Eye (tissue), 1 donor: Measurements from ENCODE around the gene FOXI3.

ENCODE experiments used
- DNase-seq: peaks from one replicate; pipeline ENCODE4 v3.0.0-alpha.2; 2015

Gene FOXI3

DNA sequence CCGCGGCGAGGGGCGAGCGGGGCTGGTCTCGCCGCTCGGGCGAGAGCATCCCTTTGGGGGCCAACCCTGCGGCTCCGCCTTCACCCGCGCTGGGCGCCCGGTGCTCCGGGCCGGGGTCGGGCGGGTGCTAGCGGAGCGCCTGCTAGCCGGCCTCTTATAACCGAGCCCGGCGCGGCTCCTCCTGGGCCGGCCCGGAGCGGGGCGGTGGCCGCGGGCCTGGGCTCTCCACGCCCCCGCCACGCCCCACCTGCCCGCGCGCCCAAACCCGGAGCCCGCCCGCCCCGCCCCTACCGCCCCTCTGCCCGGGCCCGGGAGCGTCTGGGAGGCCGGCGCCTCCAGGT lies at the start of gene FOXI3:
Gene FOXI3, minus strand, starts transcription at position 129 of the 341 bp plus-strand sequence. CDS start 158 bp downstream, outside the sequence.
- DNase-seq, result no peak

DNA sequence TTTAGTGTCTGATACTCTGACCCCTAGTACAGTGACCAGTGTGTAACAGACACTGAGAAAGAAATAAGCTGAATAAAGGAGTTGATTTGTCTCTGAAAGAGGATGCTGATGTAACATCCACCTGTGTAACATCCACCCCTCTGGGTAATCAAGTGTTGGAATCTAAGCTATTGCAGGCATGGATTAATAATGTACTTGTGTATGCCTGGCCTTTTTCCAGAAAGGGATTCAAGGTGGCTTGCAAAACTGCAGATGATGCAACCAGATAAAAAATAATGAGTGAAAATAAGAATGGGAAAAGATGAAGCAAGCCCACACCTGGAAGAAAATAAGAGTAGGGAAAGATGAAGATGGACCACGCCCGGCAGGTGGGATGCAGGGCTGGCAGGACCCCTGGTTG lies 48.2 kb upstream of the FOXI3 start:
- DNase-seq, result no peak

DNA sequence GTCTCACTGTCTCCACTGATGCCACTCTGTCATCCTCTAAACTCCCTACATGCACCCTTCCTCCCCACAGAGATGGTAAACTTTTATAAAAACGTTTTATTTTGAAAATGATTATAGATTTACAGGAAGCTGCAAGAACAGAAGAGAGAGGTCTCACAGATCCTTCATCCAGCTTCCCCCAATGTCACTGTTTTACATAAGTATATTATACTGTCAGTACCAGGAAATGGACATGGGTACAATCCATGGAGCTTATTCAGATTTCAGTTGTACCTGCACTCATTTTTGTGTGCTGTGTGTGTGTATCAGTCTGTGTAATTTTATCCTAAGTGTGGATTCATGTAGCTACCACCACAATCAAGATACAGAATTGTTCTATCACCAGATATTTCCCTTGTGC lies 46.7 kb upstream of the FOXI3 start:
- no peak for DNase-seq

DNA sequence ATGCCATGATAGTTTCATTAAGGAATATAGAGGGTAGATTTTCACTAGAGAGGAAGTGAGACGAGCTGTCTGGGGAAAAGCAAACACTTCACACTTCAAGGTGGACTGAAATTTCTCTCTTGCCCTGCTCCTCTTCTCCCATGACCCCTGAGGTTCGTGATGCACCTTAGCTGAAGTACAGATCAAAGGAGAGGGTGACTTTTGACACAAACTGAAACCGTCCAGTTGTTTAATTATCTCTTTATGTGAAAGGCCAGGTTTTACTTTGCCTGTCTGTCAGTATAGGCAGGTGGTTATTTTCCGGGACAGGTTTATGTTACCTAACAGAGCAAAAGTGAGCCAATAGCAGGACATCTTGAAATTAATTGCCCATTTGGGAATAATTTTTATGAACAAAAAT lies 41.0 kb upstream of the FOXI3 start:
- no peak for DNase-seq

DNA sequence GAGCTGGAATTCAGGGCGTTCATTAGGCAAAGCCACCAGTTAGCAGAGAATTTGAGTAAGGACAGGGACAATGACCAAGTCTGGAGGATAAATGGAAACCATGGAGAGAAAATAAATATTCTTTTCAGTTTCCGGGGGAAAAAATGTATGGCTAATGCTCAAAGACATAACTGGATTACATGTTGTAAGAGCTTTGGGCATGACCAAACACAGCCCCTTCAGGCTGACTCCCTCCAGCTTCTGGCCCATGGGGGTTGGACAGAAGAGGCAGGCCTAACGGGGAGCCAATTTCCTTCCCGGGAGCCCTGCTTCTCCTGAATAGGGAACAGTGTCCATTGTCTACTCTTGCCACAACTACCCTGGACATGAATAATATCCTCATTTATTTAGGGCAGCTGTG lies 39.5 kb upstream of the FOXI3 start:
- DNase-seq, result no peak

DNA sequence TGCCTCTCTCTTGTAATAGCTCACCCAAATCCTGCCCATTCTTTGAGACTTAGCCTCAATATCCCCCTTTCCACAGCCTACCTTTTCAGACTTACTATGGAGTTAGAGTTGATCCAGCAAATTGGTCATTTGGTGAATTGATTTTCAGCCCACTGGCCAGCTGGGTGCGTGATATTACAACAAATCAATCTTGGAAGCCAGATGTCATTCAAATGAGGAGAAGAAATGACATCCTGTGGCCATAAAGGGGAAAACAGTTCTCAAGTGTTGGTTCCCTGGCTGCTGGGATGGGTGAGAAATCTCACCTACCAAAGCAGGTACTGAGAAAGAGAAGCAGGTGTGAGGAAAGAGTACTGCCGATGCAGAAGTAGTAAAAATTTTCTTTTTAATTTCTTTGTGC lies 36.7 kb upstream of the FOXI3 start:
- no peak for DNase-seq

DNA sequence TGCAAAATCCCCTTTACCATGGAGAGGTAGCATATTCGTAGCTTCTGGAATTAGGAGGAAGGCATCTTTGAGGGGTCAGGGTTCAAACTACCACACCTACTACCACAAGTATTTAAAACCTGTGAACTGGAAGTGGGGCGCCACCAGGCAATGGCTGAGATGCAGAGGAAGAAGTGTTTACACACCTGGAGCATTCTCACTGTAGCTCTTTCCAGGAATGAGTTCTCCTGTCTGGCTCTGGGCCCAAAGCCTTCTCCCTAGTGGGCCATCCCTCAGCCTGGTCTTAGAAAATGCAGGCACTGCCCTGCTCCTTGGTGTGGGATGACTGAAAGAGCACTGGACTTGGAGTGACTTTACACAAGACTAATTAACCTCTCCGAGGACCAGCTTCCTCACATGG lies 30.7 kb upstream of the FOXI3 start:
- DNase-seq, result no peak

DNA sequence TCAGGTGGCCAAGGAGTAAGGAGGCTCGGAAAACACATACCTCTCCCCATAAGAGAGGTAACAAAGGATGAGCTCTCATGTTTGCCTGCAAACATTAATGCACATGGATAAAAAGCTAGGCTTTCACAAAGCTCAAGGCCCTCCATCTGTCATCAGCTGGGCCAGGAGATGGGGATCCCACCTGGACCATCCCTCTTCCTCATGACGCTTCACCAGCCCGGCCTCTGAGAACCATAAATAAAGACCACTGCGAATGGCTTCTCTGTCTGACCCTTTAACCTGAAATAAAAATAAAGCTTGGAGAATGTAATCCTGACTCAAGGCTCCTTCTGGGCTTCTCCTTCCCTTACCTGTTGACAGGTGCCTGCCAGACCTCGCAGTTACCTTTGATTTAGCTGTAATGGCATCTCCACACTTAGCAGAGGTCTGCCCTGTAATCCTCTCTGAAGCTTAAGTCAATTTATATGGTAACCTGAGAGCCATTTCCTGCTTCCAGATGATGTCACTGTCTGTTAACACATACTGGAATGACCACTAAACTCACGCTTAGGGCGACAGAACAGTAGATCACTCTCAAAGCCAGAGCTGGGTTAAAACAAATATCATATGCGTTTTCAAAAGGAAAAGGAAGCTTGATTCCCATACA lies 29.3 kb upstream of the FOXI3 start:
- no peak for DNase-seq

DNA sequence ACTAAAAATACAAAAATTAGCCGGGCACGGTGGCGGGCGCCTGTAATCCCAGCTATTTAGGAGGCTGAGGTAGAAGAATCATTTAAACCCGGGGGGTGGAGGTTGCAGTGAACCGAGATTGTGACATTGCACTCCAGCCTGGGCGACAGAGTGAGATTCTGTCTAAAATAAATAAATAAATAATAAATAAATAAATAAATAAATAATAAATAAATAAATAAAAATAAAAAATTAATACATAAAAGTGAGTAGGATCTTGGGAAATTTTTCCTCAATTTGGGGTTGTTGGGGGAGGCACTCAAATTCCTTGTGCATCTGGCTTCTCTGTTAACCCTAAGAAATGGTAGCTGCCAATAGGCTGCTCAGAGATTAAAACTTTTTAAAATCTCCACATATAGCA lies 20.3 kb upstream of the FOXI3 start:
- no peak for DNase-seq

DNA sequence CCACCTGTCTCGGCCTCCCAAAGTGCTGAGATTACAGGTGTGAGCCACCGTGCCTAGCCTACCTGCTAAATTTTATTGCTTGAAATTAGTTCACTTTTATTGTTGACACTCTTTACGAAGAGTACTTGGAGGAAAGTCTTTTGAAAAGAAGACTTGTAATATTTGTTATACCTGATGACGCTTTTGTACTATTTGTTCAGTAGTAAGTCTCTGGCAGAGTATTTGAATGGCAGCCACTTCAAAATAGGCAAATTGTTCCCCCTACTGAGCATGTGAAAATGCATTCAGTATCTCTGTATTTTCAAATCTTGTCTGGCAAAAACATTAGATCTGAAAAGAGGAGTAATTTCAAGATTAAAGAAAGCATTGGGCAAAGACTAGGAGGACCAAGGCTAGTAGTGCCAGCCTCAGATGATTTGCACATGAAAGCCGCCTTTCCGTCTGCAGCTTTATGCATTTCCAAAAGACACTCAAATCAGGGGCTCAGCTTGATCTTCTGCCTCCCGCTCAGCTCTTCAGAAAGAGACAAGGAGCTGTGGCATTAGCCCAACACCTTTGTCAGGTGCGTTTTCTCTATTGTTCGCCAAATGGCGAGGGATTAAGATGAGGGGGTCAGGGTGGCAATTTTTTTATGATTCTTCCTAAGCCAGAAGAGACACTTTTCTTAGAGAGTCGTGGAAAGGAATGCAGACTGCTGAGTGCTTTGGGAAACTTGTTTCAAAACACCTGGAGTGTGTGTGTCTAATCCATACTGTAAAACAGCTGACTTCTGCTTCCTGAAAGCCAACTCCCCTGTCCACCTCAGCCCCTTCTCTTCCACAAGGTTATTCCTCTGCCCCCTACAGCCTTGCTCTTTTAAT lies 18.8 kb upstream of the FOXI3 start:
- no peak for DNase-seq

DNA sequence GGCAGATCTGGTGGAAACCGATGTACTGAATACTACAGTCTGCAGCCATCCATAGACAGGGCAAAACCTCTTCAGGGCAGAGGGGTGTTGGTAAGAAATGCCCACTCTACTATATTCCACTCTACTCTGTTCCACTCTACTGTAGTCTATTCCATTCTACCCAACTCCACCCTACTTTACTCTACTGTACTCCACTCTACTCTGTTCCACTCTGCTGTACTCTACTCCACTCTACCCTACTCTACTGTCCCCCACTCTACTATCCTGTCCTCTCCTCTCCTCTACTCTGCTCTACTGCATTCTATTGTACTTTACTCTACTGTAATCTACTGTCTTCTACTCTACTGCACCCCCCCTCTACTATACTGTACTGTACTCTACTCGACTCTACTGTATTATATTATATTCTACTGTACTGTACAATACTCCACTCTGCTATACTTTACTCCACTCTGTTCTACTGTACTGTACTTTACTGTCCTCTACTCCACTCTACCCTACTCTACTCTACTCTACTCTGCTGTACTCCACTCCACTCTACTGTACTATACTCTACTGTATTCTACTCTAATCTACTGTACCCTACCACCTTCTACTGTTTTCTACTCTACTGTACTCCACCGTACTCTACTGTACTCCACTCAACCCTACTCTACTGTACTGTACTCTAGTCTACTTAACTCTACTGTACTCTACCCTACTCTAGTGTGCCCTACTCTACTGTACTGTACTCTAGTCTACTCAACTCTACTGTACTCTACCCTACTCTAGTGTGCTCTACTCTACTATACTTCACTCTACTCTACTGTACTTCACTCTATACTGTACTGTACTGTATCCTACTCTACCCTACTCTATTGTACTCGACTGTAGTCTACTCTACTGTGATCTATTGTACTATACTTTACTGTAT lies 17.0 kb upstream of the FOXI3 start:
- no peak for DNase-seq

DNA sequence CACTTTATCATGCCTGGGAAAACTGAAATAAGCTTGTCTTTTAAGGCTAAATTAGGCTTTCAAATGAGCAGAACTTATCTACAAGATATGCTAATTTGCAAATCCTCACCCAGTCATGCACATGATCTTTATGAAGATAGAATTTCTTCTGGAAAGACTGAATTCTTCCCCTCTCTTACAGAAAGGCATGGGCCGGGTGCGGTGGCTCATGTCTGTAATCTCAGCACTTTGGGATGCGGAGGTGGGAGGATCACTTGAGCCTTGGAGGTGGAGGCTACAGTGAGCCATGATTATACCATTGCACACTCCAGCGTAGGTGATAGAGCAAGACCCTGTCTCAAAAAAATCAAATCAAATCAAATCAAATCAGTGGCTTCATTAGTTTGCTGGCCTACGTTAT lies 11.7 kb upstream of the FOXI3 start:
- DNase-seq, result no peak

DNA sequence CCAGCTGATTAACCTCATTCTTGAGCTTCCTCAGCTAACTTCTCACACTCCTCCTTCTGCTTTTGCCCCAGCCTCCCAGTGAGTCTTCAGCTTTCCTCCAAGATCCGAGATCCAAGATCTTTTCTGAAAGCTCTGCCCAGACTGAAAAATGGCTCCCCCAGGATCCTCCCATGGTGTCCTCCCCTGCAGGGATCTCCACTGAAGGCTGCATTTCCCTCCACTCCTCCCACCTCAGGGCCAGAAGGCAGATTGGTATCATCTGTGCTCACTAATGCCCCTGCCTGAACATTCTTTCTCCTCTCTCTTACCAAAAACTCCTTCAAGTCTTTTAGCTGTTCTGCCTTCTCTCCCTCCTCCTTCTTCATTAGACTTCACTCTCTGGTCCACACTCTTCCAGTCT lies 6.1 kb upstream of the FOXI3 start:
- no peak for DNase-seq

DNA sequence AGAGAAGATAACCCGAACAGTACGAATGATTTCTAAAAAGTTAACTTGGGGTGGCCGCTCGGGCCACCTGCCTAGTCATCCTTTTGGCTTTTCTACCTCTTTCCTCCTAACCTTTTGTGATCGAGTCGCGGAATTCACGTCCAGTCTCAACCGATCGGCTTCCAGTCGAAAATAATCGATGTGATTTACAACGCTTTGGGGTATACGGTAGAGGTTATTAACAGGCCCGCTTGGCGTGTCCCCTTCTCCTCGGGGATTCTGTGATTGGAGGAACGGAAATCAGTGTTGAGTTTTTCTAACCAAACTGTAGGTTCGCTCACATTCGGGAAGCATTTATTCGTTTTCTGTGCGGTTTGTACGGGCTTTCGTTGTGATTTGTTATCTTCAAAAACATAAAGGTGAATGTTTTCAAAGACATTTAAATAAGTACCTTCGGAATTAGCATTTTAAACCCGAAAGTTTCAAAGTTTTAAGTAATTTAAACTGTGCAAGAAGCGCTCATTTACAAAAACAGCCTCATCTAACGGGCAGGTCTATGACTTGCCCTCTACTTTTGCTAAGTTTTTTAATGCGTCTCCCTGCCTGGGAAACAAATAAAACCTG lies 588 bp upstream of the FOXI3 start:
- peak; percentile 84 for DNase-seq

DNA sequence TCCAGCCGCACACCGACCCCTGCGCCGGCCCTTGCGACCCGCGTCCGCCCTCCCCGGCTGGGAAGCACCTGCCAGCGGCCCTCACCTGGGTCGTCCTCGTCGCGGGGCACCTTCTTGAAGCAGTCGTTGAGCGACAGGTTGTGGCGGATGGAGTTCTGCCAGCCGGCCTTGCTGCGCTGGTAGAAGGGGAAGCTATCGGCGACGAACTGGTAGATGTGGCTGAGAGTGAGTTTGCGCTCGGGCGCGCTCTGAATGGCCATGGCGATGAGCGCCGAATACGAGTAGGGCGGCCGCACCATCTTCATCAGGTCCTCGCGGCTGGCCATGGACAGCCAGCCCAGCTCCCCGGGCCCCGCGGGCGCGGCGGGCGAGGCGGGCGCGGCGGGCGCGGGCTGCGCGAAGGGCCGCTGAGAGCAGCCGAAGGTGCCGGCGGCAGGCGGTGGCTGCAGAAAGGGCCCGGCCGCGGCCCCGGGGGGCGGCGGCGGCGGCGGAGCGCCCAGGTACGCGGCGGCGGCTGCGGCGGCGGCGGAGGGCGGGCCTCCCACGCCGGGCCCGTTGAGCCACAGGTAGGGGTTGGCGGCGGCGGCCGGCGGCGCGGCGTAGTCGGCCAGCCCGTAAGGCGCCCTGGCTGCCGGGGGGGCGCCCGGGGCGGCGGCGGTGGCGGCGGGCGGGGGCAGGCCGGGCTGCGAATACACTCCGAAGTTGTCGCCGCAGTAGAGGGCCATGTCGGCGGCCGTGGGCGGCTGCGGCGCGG lies 505 bp downstream of the FOXI3 start:
- peak; percentile 76 for DNase-seq

DNA sequence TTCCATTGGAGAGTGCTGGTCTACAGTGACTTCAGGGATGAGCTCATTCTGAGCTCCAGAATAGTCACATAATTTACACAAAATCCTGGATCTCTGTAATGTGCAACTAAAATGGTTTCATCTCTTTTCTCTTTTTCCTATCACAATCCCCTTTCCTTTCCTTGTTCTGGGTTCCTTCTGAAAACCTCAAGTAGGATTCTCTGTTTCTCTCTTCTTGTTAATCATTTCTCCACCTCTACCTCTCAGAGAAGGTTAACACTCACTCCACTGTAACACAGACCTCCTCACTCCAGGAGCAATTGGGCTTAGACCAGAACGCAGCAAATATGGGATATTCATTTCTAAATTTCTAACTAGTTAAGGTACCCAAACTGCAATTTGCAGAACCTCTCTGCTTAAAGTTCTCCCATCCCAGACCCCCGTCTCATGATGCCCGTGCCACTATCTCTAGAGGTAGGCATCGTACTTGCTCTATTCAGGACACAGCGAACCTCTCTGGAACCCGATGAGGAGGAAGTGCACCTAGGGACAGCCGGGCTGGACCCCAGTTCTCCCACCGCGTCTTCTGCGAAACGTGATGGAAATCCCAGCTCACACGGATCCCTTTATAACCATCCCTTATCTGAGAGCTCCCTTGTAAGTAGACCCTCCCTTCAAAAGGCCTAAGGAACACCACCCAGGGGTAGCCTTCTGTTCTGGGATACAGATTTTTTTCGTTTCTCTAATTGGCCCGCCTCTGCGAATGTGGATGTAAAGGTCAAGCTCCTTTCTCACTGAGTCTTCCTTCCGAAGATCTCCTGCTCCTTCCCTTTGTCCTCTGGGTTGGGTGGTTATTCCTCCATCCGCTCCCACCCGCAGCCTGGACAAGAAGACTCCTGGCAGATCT lies 1.3 kb downstream of the FOXI3 start:
- no peak for DNase-seq

DNA sequence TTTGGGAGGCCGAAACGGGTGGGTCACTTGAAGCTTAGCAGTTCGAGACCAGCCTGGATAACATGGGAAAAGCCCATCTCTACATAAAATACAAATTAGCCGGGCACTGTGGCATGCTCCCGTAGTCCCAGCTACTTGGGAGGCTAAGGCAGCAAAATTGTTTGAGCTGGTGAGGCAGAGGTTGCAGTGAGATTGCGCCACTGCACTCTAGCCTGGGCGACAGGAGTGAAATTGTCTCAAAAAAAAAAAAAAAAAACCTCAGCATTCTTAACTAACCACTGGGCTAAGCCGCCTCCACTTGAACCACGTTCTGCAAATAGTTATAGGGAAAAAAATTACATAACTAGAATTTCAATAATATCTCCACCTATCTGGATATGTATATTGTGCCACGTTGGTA lies 2.3 kb downstream of the FOXI3 start:
- DNase-seq, result peak; percentile 10

DNA sequence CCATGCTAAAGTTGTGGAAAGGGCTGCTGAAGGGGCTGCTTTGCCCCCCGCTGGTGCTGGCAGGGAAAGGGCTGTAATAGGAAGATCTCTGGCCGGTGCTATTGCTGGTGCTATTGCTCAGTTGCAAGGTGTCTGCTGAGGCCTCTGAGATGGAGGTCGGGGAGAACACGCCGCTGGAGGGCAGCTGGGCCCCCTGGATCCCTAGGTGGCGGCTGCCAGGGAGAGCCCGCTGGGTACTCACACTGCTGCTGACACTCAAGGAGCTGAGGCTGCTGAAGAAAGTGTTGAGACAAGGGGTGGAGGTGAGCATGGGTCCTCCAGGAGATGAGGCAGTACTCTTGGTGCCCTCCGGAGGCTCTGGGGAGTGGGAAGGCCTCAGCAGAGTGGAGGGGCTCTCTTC lies 4.2 kb downstream of the FOXI3 start:
- no peak for DNase-seq

DNA sequence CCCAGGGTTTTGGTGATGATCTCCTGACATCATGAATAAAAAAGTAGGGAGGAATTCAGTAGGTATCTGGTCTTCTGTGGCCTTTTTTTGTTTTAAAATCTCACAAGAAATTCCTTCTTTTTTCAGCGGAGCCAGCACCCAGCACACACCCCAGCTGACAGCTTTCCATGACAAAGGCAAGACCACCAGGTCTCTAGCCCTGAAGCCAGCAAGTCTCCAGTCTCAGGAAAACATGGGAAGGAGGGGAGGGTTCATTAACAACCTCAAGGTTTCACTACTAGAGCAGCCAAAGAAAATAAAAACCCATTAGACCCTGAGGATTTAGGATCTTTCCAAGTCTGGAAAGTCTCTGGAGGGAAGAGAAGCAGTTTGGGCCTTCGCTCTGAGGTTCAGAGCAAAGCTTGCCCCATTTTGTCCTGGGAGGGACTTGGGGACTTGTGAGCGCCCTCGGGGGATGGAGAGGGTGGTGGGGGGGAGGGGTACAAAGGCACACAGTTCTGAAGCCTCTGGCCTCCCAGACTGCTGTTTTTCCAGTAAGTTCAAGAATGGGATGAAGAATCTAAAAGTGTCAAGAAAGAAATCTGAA lies 9.0 kb downstream of the FOXI3 start:
- DNase-seq, result no peak

DNA sequence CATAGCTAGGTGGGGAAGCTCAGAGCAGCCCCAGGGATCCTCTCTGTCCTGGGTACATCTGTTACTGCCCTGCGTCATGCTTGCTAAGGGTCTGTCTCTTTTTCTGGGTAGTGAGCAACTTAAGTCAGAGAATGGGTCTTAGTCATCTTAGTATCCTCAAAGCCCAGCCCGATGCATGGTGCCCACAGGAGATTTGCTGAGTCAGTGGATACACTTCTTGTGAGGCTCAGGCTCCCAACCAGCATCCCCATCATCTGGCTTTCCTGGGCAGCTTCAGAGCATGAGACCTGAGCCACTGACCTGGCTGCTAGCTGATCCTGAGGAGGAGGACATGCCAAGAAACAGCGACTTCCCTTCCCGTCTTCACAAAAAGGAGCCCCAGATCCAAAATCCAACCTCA lies 10.0 kb downstream of the FOXI3 start:
- no peak for DNase-seq

DNA sequence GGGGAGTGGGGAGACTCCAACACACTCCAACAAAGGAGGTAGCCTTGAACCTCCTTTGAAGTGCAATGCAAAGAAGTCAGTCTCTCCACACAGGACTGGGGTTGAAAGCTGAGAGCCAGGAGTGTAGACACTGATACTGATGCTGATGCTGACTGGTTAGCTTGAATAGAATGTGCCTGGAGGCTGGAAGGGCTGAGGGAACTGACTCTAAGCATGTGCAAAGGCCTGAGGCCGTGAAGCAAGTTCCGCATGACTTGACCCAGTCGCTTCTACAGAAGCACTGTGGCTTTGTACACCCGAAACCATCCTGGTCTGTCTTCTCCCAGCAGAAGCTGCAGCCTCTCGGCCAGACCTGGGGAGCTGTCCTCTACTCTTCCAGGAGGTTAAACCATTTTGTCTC lies 10.4 kb downstream of the FOXI3 start:
- DNase-seq, result no peak
